HG03460 (cell line): Measurements from ENCODE around the gene EDN1.

Source experiments
- ATAC-seq: cut with Tn5 transposase; IDR thresholded peaks from one replicate; pipeline ENCODE4 v1.9.1; 2021; ENCODE audit not compliant: unreplicated experiment

EDN1 gene

GRCh38 chr6:12344961-12345693 lies 55.0 kb downstream of the EDN1 start:
- no peak for ATAC-seq

- ATAC-seq: no peak
Measured at GRCh38 chr6:12345694-12346058, 55.5 kb downstream of the EDN1 start.
